B cell (primary cell): Measurements from ENCODE around the gene ABCA8. TPM values are rescaled to one million over a fixed set of nuclear protein-coding genes. Genes with fewer than 3 reads are reported as not detected.
"Not testable (repeated sequence)": the region's sequence is repeated elsewhere in the genome, so short reads cannot be mapped to it uniquely, and the experiment has no call there.

Experiments used
- ATAC-seq: fragments of 200-7000 bp; cut with Tn5 transposase; one replicate; pipeline ENCODE4 v1.10.0; 2021; ENCODE audit warnings: low read depth, mild to moderate bottlenecking, moderate number of reproducible peaks, moderate library complexity
- CTCF ChIA-PET: fragments of 350-600 bp; sonication (Branson Sonifier 250); formaldehyde crosslinking; loops from one replicate; lab custom pipeline; 2021; ENCODE audit warnings: antibody characterized with exemption, inconsistent platforms; lab: Charles Lee
- POLR2A ChIA-PET: fragments of 350-600 bp; sonication (Branson Sonifier 250); formaldehyde crosslinking; loops from one replicate; lab custom pipeline; 2021; ENCODE audit warnings: antibody characterized with exemption; lab: Charles Lee
- DNase-seq: peaks from one replicate; pipeline ENCODE4 v3.0.0; 2013
- H2AFZ ChIP-seq: 2 replicates; pipeline ENCODE4 v1.6.1; 2012; ENCODE audit warnings: mild to moderate bottlenecking, low read depth, low read length; ENCODE audit not compliant: insufficient read depth, poor library complexity, severe bottlenecking
- H3K27ac ChIP-seq, 2 donors: 1 replicate in 1 of 2; 2 replicates in 1 of 2; pipeline ENCODE4 v1.5.1; 2012 to 2013; ENCODE audit warnings: low read length in 2 of 2, mild to moderate bottlenecking in 2 of 2, moderate library complexity in 1 of 2
- H3K27me3 ChIP-seq, 4 experiments: fragments of 200-600 bp in 1 of 4; sonication (generic) in 1 of 4; replicated peaks in 1 of 4; 1 replicate in 2 of 4; 2 replicates in 2 of 4; pipeline versions ENCODE4 v1.6.1 to v1.7.0; 2013 to 2016; ENCODE audit warnings: low read length in 3 of 4, mild to moderate bottlenecking in 2 of 4, mixed read lengths in 1 of 4, moderate library complexity in 1 of 4; ENCODE audit not compliant: insufficient read depth in 4 of 4, control insufficient read depth in 3 of 4; ENCODE audit errors: control extremely low read depth in 1 of 4
- H3K36me3 ChIP-seq, 2 experiments: replicated peaks in 1 of 2; 1 replicate in 1 of 2; 2 replicates in 1 of 2; pipeline versions ENCODE4 v1.6.1 to v1.7.1; 2013; ENCODE audit warnings: low read length in 1 of 2; ENCODE audit not compliant: insufficient read depth in 2 of 2, control insufficient read depth in 1 of 2; ENCODE audit errors: control extremely low read depth in 1 of 2, extremely low read depth in 1 of 2
- H3K4me1 ChIP-seq, 2 donors: fragments of 200-600 bp in 1 of 2; sonication (generic) in 1 of 2; 1 replicate in 1 of 2; 2 replicates in 1 of 2; pipeline versions ENCODE4 v1.5.1 to v1.6.1; 2013 to 2017; ENCODE audit warnings: low read length in 2 of 2; ENCODE audit not compliant: control insufficient read depth in 2 of 2, insufficient read depth in 2 of 2
- H3K4me2 ChIP-seq: replicated peaks from 2 replicates; pipeline ENCODE3; 2012; ENCODE audit warnings: mild to moderate bottlenecking, low read depth, low read length; ENCODE audit not compliant: poor library complexity, severe bottlenecking
- H3K4me3 ChIP-seq, 5 experiments: fragments of 200-600 bp in 1 of 5; sonication (generic) in 1 of 5; 1 replicate in 3 of 5; 2 replicates in 2 of 5; pipeline versions ENCODE4 v1.5.1 to v1.7.0; 2011 to 2016; ENCODE audit warnings: low read length in 4 of 5, mild to moderate bottlenecking in 4 of 5, low read depth in 2 of 5, control low read depth in 1 of 5, moderate library complexity in 1 of 5; ENCODE audit not compliant: insufficient read depth in 1 of 5; ENCODE audit errors: control extremely low read depth in 1 of 5, extremely low read depth in 1 of 5
- H3K79me2 ChIP-seq: fragments of 200-600 bp; sonication (generic); one replicate; pipeline ENCODE4 v1.6.0; 2016; ENCODE audit warnings: low read length; ENCODE audit not compliant: control insufficient read depth, insufficient read depth
- H3K9ac ChIP-seq: fragments of 200-600 bp; sonication (generic); 2 replicates; pipeline ENCODE4 v1.6.1; 2017; ENCODE audit warnings: mild to moderate bottlenecking, low read length, moderate library complexity
- H3K9me3 ChIP-seq, 3 donors: one replicate each; pipeline versions ENCODE4 v1.6.1 to v1.7.1; 2013; ENCODE audit warnings: low read length in 2 of 3; ENCODE audit not compliant: control insufficient read depth in 2 of 3, insufficient read depth in 1 of 3; ENCODE audit errors: control extremely low read depth in 1 of 3
- H4K20me1 ChIP-seq: 2 replicates; pipeline ENCODE4 v1.6.0; 2012; ENCODE audit warnings: mild to moderate bottlenecking, low read length; ENCODE audit not compliant: insufficient read depth, control insufficient read depth, poor library complexity, severe bottlenecking
- H3K27ac Mint-ChIP-seq: one replicate; pipeline ENCODE4 v1.8.0; 2021; ENCODE audit warnings: mixed read lengths
- H3K27me3 Mint-ChIP-seq: one replicate; pipeline ENCODE4 v1.8.0; 2021; ENCODE audit warnings: mixed read lengths
- H3K4me1 Mint-ChIP-seq: one replicate; pipeline ENCODE4 v1.8.0; 2021; ENCODE audit warnings: mixed read lengths
- H3K4me3 Mint-ChIP-seq: one replicate; pipeline ENCODE4 v1.8.0; 2021; ENCODE audit warnings: mixed read lengths
- H3K9me3 Mint-ChIP-seq: one replicate; pipeline ENCODE4 v1.8.0; 2022; ENCODE audit warnings: mixed read lengths; ENCODE audit not compliant: insufficient read depth
- EZH2 ChIP-seq: IDR thresholded peaks from 2 replicates; pipeline ENCODE4 v1.6.1; 2012; ENCODE audit warnings: borderline replicate concordance, low read depth, mild to moderate bottlenecking, moderate library complexity, low read length; ENCODE audit not compliant: insufficient read depth, poor library complexity, severe bottlenecking
- WGBS: methylation state at CpG from one replicate; pipeline ENCODE4 v1.1.5; 2013; ENCODE audit warnings: missing lambda C conversion rate; ENCODE audit not compliant: insufficient coverage; 5-methylcytosine and 5-hydroxymethylcytosine counted together
- intact Hi-C: fragments of 100-400 bp; cut with micrococcal nuclease; formaldehyde crosslinking; loops from one replicate; pipeline ENCODE4 v1.10.0; 2022
- polyA plus RNA-seq: library from polyadenylated mRNA; depleted of rRNA; stranded (reverse); fragments of >200 nt; gene quantifications from 2 replicates; pipeline ENCODE4 v1.2.3, GENCODE V29; 2012
- total RNA-seq, 2 donors: library from RNA; stranded (reverse); fragments of 120-200 nt in 1 of 2; gene quantifications; 1 replicate in 1 of 2; 2 replicates in 1 of 2; pipeline versions ENCODE4 v1.2.3 to v1.2.4, GENCODE V29; 2013 to 2022
- TF ChIP-seq, protein P1 (sequence below): fragments of 200-600 bp; IDR thresholded peaks from one replicate; pipeline ENCODE4 v1.8.0; 2022; ENCODE audit warnings: antibody characterized with exemption, mild to moderate bottlenecking

The ABCA8 gene
- total and polyA plus RNA-seq, 2 donors (not counting 1 experiment from before 2014, with no cell fraction given): not detected

DNA sequence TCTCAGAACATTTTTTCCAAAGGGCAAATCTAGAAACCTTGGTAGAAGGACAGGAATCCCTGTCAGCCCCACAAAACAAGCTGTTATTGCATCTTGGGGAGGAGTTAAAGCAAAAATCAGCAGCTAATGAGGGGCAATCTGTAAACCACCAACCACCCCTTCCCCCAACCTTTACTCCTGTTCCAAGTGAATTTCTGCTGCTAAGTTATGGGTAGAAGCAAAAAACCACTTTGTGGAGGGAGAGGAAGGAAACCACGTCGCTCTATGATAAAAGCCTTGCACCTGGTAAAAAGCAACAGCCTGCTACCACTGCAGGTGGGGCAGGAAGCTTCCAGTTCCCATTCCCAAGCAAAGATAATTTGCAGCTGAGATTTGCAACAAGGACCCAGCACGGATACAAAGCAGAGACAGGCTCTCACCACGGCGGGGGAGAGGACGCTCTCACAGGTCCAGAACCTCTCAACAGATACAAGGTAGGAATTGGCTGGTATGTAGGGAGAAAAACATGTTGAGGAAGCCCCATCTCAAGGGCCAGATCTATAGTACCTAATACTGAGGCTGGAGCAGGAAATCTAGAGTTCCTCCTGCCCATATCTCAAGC is 10.7 kb downstream of the ABCA8 start:
- H3K27ac Mint-ChIP-seq: no peak overlapping the region
- no peak overlapping the region for H3K4me3 ChIP-seq
- WGBS: 24% methylated on average over 2 of the region's 6 CpGs
- no peaks in the 10 kb centered on the region for H3K9me3 ChIP-seq
- intact Hi-C loops: no loop called here
- H2AFZ ChIP-seq: no peak overlapping the region
- no peak for ATAC-seq
- ChIA-PET CTCF (interaction anchor here (0.7 kb wide), 1 partner anchor 10 kb away, joined by 4 read pairs; no protein-coding TSS in a partner anchor), POLR2A (no interaction called here)
- H3K9ac ChIP-seq: no peak overlapping the region
- H3K27me3 ChIP-seq: no peaks in the 10 kb centered on the region
- no peaks in the 10 kb centered on the region for H4K20me1 ChIP-seq
- H3K79me2 ChIP-seq: no peaks in the 10 kb centered on the region
- no peaks in the 10 kb centered on the region for H3K9me3 Mint-ChIP-seq
- H3K4me1 Mint-ChIP-seq: no peaks in the 10 kb centered on the region
- no peaks in the 10 kb centered on the region for H3K4me1 ChIP-seq
- no peak overlapping the region for H3K27ac ChIP-seq
- no peaks in the 10 kb centered on the region for H3K36me3 ChIP-seq
- TF ChIP-seq EZH2: no peak
- TF ChIP-seq, protein P1, sequence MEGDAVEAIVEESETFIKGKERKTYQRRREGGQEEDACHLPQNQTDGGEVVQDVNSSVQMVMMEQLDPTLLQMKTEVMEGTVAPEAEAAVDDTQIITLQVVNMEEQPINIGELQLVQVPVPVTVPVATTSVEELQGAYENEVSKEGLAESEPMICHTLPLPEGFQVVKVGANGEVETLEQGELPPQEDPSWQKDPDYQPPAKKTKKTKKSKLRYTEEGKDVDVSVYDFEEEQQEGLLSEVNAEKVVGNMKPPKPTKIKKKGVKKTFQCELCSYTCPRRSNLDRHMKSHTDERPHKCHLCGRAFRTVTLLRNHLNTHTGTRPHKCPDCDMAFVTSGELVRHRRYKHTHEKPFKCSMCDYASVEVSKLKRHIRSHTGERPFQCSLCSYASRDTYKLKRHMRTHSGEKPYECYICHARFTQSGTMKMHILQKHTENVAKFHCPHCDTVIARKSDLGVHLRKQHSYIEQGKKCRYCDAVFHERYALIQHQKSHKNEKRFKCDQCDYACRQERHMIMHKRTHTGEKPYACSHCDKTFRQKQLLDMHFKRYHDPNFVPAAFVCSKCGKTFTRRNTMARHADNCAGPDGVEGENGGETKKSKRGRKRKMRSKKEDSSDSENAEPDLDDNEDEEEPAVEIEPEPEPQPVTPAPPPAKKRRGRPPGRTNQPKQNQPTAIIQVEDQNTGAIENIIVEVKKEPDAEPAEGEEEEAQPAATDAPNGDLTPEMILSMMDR: no peak
- DNase-seq: no peak
- no peak overlapping the region for H3K4me2 ChIP-seq
- H3K27me3 Mint-ChIP-seq: peaks cover 10% of the 10 kb centered on the region
- no peak overlapping the region for H3K4me3 Mint-ChIP-seq

DNA sequence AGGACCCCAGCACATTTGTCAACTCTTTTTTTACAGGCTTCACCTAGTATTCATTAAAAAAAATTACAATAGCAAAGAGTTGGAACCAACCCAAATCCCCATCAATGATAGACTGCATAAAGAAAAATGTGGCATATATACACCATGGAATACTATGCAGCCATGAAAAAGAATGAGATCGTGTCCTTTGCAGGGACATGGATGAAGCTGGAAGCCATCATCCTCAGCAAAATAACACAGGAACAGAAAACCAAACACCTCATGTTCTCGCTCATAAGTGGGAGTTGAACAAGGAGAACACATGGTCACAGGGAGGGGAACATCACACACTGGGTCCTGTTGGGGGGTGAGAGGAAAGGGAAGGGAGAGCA is 11.4 kb downstream of the ABCA8 start:
- H3K4me2 ChIP-seq: not testable (repeated sequence)

More for the DNA sequence above, 11.4 kb downstream of the ABCA8 start:
- intact Hi-C loops, H2AFZ ChIP-seq, H3K4me3 ChIP-seq, DNase-seq, H3K36me3 ChIP-seq, H3K4me1 Mint-ChIP-seq, H3K4me1 ChIP-seq, H3K27me3 ChIP-seq, H3K27ac ChIP-seq, H3K9me3 ChIP-seq, H4K20me1 ChIP-seq, H3K4me3 Mint-ChIP-seq, H3K9me3 Mint-ChIP-seq, CTCF ChIA-PET, POLR2A ChIA-PET, H3K79me2 ChIP-seq, H3K27ac Mint-ChIP-seq, ATAC-seq, H3K9ac ChIP-seq: not testable (repeated sequence)
- no CpG with 5 or more reads among the region's 2 CpGs for WGBS
- H3K27me3 Mint-ChIP-seq: peaks cover 10% of the 10 kb centered on the region
